HG03025 (cell line): ENCODE data around the gene FAU.

Source experiments
- ATAC-seq: cut with Tn5 transposase; IDR thresholded peaks from one replicate; pipeline ENCODE4 v1.9.1; 2021; ENCODE audit warnings: mild to moderate bottlenecking, moderate library complexity; ENCODE audit not compliant: unreplicated experiment, low FRiP score

Gene FAU

GRCh38 chr11:65136515-65137096 lies 14.7 kb upstream of the FAU start:
- no peak for ATAC-seq

- ATAC-seq, result no peak
These were observed 13.8 kb upstream of the FAU start for GRCh38 chr11:65135633-65136145.

GRCh38 chr11:65134952-65135632 lies 13.2 kb upstream of the FAU start:
- ATAC-seq, result peak; percentile 55

GRCh38 chr11:65134240-65134951 lies 12.5 kb upstream of the FAU start, which contains the start of gene SYVN1:
SYVN1 (minus strand) TSS chr11:65134519; CDS start chr11:65133601, 918 bp downstream.
- ATAC-seq, result peak; percentile 48

GRCh38 chr11:65133724-65134123 lies 11.8 kb upstream of the FAU start:
- no peak for ATAC-seq

GRCh38 chr11:65132988-65133700 lies 11.2 kb upstream of the FAU start:
- ATAC-seq, result no peak

- no peak for ATAC-seq
These were observed 10.5 kb upstream of the FAU start for GRCh38 chr11:65132238-65132987.

GRCh38 chr11:65131895-65132237 lies 9.9 kb upstream of the FAU start:
- no peak for ATAC-seq

- ATAC-seq, result no peak
These were observed 9.5 kb upstream of the FAU start for GRCh38 chr11:65131417-65131776.

GRCh38 chr11:65130631-65131416 lies 8.9 kb upstream of the FAU start:
- ATAC-seq, result no peak

GRCh38 chr11:65129649-65130441 lies 7.9 kb upstream of the FAU start:
- no peak for ATAC-seq

- ATAC-seq, result no peak
These were observed 6.5 kb upstream of the FAU start for GRCh38 chr11:65128182-65129145.

GRCh38 chr11:65127473-65128181 lies 5.7 kb upstream of the FAU start:
- ATAC-seq, result no peak

- no peak for ATAC-seq
These were observed 4.8 kb upstream of the FAU start for GRCh38 chr11:65126624-65127274.

- no peak for ATAC-seq
These were observed 3.5 kb upstream of the FAU start for GRCh38 chr11:65125197-65126056.
